ENCODE measurements around the gene PROZ.

PROZ gene

GRCh38 chr13:113209336-113209758 is 50.9 kb downstream of the PROZ start, which contains the start of gene CUL4A:
CUL4A (plus strand) TSS chr13:113209613; CDS start chr13:113209628, 15 bp downstream.
- DNase-seq, result peak; percentile 84

DNA sequence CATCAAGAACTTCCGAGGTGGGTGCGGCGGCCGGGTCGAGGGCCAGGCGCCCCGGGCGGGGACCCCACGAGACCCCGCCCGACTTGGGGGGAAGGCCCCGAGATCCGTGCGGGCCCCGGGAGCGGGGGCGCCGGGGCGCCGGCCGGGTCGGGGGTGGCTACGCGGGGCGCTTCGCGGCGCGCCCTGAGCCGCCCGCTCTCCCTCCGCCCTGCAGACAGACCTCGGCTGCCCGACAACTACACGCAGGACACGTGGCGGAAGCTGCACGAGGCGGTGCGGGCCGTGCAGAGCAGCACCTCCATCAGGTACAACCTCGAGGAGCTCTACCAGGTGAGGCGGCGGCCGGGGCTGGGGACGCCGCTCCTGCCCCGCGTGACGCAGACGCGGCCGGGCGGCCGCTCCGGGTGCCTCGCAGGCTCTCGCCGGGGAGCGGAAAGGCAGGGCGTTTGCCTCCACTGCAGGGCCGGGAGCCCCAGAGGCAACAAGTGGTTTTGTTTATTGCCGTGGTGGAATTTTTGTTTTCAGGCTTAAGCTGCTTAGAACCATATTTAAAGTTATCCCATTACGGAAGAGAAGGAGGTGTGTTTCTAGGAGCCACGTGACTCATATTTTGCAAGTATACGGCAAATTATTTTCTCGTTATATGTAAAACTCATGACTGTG is 51.4 kb downstream of the PROZ start:
- DNase-seq, result peak; percentile 39

- DNase-seq, result no peak
Observed at GRCh38 chr13:113210833-113211232, 52.4 kb downstream of the PROZ start.

DNA sequence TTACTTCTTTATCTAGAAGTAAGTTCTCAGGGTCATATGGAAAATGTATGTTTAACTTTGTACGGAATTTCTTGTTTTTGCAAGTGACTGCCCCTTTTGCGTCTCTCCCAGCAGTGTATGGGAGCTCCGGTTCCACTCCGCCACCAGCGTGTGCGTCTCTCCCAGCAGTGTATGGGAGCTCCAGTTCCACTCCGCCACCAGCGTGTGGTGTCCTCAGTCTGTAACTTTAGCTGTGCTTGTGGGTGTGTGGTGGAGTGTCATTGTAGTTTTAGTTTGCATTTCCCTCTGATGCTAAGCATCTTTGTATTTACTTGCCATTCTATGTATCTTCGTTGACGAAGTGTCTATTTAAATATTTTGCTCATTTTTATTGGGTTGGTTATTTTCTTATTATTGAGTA is 53.3 kb downstream of the PROZ start:
- DNase-seq, result no peak

DNA sequence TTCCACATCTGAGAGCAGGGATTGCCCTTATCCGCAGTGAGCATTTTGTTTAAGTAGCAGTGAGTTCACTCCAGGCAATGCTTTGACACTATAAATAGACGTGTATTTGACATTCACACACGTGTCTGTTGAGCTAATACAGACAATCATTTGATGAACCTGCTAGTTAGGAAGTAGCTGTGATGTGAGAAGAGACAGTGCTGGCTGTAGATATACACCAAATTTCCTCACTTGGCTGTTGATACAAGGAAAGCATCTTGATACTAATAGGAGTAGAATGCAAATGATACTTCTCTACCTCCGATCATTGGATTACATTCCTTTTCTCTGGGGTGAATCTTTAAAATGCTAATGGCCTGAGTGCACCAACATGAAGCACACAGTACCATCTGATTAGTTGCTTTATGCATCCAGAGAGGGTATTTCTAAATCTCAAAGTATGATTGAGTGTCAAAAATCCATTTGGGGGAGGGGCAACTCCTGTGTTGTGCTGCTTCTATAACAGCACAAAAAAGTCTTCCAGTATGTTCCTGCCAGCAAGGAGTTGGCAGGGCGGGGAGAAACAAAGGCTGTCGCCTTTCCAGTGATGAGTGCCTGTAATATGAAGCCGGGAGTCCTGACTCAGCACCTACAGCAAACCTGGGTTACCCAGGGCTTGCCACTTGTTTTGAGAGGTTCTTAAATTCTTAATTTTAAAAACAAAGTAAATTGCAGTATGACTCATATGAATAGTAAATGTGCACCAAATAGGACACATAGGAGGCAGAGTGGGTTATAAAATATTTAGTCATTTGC is 58.0 kb downstream of the PROZ start:
- peak; percentile 71 for DNase-seq

- no peak for DNase-seq
Observed at GRCh38 chr13:113218586-113218985, 60.1 kb downstream of the PROZ start.

DNA sequence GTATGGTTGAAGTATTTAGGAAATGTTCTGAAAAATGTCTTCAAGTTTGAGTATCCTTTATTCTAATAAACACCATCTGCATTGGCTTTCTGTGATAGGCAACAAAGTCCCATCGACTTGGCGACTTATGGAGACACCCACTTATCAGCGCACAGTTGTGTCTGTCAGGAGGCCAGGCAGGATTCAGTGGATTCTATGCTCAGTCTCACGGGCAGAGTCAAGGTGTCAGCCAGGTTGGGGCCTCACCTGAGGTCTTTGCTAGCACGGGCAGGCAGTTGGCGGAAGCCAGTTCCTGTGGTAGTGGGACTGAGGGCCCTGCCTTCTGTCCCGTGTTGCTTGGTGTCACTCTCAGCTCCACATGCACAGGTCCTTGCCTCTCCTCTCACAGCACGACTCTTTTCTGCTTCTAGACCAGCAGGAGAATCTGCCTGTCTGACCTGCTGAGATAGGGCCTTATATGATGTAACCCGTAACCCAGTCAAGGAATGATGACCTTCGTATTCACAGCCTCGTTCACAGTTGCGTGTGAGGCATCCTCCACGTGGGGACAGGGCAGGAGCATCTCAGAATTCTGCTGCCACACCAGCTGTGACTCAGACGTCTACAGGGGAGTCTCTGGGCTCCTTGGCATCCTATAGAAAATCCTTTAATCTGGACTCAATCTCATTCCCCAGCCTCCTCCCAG is 61.0 kb downstream of the PROZ start:
- DNase-seq, result no peak

GRCh38 chr13:113220141-113220598 is 61.7 kb downstream of the PROZ start:
- DNase-seq, result no peak

GRCh38 chr13:113220877-113221276 is 62.4 kb downstream of the PROZ start:
- DNase-seq, result no peak

Measured in NCI-H2171 (cell line).